CD4-positive, alpha-beta T cell treated with Interleukin-15 for 4 hours (primary cell): ENCODE results near the gene BAHCC1.
"Not testable (repeated sequence)": the region's sequence is repeated elsewhere in the genome, so short reads cannot be mapped to it uniquely, and the experiment has no call there.

Experiments used
- DNase-seq: peaks from one replicate; pipeline ENCODE4 v3.0.0-alpha.2; 2020; ENCODE audit warnings: low spot score

The BAHCC1 gene

DNA sequence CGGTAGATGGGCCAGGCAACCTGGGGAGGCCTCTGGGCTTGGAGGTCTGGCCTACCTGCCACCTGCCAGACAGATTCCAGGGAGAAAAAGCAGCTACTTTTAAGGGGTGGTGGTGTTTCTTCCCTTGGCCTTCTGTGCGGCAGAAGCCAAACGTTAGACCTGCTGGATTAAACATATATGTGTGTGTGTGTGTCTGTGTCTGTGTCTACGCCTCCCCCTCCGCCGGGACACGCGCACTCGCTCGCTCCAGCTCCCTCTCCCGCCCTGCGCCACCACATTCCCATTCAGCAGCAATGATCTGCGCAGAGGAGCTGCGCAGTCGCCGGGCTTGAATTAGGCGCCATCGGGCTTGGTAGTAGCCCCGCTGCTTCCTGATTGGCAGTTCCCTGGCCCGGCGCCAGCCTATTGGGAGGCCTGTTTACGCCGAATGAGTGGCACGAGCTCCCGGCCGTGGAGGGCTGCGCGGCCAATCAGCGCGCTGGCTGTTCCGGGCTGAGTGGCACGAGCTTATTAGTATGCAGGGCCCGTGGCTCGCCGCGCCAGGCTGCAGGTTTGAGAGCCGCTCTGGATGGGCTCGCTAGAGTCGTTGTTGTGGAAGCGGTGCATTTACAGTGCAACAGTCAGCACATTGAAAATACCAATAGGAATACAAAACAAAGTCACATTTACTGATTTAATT lies at the start of gene BAHCC1:
Gene BAHCC1 (plus strand): TSS at position 537 of the 679 bp plus-strand sequence. CDS start 4,283 bp downstream, outside the sequence.
- DNase-seq: peak; percentile 84

DNA sequence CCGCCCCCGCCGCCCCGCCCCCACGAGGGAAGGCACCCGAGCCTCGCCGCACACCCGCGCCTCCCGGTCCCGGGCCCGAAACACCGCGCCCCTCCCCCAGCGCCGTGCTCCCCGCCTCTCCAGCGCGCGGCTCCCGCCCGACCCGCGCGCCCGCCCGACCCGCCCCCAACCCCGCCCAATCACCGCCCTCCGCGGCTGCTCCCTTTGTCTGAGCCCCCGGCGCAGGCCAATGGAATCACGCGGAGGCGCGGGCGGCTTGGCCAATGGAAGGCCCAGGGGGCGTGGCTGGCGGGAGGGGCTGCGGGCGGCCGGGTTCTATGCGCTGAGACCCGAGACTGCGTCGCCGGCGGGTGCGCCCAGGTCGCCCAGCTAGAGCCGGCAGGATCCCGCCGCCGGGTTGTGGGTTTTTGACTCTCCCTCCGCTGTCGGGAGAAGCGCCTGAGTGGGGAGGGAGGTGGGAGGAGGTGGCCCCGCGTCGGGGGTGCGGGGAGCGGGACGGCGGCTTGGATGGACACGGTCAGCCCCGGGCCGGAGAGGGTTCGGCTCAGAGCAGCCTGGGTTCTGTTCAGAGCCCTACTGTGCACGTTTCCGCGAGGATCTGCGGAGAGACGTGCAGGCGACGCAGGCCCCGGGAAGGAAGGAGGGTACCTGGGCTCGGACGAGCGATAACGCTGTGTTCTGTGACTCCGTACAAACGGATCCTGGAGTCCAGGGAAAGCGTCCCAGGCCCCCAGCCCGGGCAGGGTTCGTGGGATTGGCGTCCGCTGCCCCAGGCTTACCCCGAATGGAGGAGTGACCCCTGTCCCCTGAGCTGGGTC lies 49.0 kb upstream of the BAHCC1 start:
- DNase-seq: peak; percentile 94

DNA sequence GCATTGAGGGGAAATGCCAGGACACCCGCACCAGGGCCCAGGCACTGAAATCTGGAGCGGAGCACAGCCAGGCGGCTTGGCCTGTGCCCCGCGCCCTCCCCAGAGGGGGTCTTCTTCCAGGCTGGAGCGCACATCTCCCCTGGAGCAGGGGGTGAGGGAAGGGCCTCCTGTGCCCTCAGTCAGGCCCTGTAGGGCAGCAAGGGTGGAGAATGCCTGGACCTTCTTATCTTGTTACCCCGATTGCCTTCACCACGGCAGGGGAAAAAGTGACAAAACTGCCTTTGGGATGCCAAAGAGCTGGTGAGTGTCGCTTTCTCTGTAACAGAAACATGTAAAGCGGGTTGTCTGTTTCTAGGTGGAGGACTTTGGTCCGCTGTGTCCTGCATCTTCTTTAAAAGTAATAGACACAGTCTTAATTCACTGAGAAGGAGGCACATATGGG lies 48.3 kb upstream of the BAHCC1 start:
- no peak for DNase-seq

DNA sequence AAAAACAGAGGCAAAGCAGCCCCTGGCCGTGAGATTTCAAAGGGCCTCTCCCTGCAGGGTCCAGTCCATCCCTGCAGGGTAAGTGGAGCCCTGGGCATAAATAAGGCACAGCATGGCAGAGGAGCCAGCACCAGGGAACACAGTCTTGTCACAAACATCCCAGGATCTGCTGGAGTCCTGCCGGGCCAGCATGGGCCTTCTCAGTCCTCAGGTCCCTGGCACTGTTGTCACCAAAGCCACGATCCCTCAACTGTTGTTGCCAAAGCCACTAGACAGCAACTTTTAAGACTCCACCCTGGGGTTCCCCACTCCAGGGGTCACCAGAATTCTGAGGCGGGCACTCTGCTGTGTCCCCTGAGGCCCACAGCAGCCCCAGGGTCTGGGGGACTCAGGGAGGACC lies 47.8 kb upstream of the BAHCC1 start:
- DNase-seq: no peak

GRCh38 chr17:81348097-81349055 lies 46.9 kb upstream of the BAHCC1 start:
- no peak for DNase-seq

DNA sequence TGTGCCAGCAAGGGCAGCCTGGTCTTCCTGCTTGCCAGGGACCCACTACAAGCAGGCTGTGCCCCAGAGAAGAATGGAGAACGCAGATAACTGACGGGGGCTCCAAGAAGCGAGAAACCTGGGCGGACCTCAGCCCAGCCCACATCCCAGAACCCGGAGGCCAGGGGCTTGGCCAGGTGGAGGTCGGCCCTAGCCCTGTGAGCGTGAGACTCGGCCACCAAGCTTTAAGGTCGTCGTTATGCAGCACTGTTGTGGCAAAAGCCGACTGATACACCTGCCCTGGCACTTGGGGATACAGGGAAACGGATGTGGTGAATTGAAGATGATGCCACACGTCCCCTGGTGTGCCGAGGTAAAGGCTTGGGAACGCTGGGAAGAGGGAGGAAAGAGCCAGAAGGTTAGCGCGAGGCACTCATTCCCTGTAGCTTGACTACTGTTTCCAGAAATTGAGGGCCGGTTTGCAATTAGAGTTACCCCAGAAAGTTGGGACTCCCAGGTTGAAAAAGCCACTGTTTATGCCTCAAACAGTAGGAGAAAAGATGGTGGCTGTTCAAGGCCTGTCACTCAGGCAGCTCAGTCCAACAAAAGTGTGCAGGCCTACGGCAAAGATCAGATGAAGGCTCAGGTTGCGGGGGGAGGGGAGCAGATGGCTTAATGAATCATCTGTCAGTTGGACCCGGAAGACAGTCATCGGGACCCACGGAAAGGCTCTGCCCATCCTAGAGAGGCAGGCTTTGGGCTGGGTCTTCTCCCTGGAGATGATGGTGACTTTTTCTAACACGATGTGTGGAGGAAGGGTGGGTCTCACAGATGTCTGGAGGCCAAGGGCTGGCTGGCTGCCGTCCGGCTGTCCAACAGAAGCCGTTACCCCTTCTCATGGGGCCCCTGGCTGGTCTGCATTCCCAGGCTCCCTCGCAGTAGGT lies 45.6 kb upstream of the BAHCC1 start:
- no peak for DNase-seq

GRCh38 chr17:81350320-81350890 lies 44.9 kb upstream of the BAHCC1 start:
- no peak for DNase-seq

- not testable (repeated sequence) for DNase-seq
Observed at GRCh38 chr17:81351329-81352052, 43.8 kb upstream of the BAHCC1 start.

DNA sequence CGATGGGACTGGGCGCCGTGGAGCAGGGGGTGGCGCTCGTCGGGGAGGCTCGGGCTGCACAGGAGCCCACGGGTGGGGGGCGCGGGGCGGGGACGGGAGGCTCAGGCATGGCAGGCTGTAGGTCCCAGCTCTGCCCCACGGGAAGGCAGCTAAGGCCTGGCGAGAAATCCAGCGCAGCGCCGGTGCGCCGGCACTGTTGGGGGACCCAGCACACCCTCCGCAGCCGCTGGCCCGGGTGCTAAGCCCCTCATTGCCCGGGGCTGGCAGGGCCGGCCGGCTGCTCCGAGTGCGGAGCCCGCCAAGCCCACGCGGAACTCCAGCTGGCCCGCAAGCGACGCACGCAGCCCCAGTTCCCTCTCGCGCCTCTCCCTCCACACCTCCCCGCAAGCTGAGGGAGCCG lies 43.2 kb upstream of the BAHCC1 start:
- not testable (repeated sequence) for DNase-seq

DNA sequence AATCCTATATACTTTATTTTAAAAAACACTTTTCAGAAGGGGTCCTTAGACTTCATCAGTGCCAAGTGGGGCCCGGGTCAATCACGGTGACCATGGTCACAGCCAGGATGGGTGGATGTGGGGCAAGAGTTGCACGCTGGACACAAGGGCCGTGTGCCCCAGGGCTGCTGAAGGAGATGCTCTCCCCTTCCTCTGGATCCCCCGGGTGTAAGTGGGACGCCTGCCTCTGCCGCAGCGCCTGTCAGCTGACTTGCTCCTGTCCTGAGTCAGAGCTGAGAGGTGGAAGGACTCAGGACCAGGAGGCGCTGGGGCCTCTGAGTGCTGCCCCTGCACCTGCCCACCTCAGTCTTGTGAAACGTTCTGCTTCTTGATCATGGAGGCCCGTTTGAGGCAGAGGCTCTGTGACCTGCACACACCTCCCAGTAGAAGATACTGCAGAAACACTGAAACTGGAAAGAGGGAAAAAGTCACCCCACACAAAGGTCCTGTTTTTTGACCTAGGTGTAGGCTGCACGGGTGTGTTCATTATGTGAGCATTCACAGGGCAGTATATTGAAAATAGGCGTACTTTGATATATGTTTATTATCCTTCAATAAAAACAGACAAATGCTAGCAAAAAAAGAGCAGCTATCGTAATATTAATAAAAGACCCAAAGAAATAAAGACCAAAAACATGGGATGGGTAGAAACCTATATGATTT lies 40.9 kb upstream of the BAHCC1 start:
- DNase-seq: no peak

DNA sequence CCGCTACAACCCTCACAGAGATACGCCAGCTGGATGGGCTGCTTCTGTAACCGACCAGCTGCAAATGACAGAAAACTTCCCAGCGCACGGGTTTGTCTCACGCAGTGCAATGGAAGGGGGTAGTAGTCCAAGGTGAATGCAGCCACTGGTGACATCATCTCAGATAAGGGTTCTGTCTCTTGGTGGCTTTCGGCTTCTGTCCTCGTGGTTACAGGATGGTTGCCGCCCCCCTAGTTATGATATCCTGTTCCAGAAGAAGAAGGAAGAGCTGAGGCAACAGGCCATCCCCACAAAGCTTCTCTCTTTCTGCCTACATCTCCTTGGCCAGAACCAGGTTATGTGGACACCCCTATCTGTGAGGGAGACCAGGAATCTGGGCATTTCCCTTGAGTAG lies 40.3 kb upstream of the BAHCC1 start:
- no peak for DNase-seq

DNA sequence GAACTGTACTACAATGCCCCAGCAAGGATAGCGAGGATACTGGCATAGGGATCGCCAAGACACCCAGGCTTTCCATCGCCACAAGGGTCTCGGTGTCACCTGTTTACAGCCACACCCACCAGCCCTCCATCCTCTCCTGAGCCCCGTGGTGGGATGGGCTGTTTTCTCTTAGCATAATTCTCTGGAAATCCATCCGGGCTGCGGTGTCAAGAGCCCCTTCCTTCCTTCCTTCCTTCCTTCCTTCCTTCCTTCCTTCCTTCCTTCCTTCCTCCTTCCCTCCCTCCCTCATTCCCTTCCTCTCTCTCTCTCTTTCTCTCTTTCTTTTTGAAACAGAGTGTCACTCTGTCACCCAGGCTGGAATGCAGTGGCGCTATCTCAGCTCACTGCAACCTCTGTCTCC lies 36.0 kb upstream of the BAHCC1 start:
- DNase-seq: no peak

DNA sequence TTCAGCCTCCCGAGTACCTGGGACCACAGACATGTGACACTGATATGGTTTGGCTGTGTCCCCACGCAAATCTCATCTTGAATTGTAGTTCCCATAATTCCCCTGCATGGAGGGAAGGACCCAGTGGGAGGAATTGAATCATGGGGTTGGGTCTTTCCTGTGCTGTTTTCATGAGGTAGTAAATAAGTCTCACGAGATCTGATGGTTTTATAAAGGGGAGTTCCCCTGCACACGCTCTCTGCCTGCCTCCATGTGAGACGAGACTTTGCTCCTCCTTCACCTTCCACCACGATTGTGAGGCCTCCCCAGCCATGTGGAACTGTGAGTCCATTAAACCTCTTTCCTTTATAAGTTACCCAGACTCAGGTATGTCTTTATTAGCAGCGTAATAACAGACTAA lies 33.3 kb upstream of the BAHCC1 start:
- not testable (repeated sequence) for DNase-seq

- DNase-seq: no peak
Observed at GRCh38 chr17:81364278-81365147, 30.7 kb upstream of the BAHCC1 start.

GRCh38 chr17:81365148-81365600 lies 30.1 kb upstream of the BAHCC1 start:
- no peak for DNase-seq

DNA sequence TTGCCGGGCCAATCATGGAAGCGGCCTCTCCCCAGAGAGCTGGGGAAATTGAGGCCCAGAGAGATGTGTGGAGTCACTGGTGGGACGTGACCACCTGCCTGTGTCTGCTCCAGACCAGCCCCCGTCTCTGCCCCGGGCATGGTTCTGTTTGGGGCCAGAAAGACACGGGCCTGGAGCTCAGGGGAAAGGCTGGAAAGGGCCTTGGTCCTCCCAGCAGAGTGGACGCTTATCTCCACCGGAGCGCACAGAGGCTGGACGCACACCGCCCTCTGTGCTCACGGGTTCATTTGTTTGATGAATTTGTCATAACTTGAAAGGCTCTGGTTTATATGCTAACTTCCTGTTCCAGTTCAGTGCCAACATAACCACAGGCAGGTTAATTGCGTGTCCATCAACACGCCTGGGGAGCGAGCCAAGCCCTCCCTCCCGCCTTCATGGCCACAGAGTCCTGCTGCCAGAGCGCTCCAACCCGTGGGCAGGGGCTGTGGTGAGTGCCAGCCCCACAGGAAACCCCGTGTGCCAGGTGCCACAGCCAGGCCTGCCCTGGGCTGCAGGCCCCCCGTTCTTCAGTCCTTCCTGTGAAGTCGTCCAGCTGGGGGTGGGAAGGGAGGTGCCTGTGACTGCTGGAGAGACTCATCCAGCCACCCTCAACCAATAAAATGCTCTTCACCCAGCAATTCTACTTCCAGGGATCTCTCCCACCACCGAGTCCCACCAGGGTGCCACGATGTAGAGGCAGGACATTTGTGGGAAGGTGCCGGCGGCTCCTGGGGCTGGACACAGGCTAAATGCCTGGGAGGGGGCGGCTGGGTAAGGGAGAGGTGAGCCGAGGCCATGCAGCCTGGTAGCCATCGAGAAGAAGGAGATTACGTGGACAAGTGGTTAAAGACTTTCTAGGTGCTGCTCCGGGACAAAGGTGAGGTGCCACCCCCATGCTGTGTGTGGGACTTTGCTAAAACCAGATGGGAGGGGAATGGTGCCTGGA lies 29.4 kb upstream of the BAHCC1 start:
- DNase-seq: peak; percentile 20

GRCh38 chr17:81366648-81367047 lies 28.6 kb upstream of the BAHCC1 start:
- no peak for DNase-seq
